GM21381 (cell line): ENCODE data around the gene GNB2.
A peak's percentile ranks its signal among the peaks of the same experiment; 100 is the strongest.

Source experiments
- ATAC-seq: cut with Tn5 transposase; IDR thresholded peaks from one replicate; pipeline ENCODE4 v1.9.1; 2021; ENCODE audit warnings: mild to moderate bottlenecking, moderate library complexity; ENCODE audit not compliant: unreplicated experiment

The GNB2 gene

GRCh38 chr7:100673302-100673941 is at the start of gene GNB2:
GNB2 (plus strand) TSS chr7:100673740; CDS start chr7:100676266, 2,526 bp downstream.
- peak; percentile 55 for ATAC-seq

GRCh38 chr7:100623951-100624824 is 49.4 kb upstream of the GNB2 start:
- ATAC-seq, result no peak

DNA sequence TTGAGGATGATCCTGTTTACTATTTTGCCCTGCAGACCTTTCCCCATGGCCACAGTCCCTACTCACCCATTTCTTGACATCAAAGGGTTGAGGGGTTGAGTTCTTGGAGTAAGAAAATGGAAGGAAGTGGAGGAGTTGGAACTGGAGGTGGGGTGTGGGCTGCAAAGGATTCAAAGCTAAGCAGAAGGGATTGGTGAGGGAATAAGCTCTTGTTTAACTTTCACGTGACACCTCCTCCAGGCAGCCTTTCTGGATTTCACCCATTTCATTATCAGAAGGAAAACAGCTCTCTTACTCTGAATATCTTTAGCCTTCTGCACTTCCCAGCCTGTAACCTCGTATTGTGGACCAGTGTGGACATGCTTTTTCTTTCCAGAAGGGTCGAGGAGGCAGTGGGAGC is 47.5 kb upstream of the GNB2 start:
- ATAC-seq, result no peak

- peak; percentile 87 for ATAC-seq
Observed at GRCh38 chr7:100626530-100627237, 46.9 kb upstream of the GNB2 start.

DNA sequence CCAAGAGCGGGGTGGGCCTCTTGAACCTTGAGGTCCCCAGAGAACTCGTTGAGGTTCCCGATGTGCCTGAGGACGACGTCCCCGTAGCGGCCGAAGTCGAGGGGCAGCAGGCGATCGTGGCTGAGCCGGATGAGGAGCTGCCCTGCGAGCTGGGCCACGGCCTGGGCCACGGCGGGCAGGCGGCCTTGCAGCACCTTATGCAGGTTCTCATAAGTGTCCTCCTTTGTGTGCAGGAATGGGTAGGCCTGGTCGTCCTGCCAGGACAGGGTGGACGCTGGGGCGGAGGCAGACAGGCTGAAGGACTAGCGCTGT is 46.3 kb upstream of the GNB2 start:
- ATAC-seq, result no peak

DNA sequence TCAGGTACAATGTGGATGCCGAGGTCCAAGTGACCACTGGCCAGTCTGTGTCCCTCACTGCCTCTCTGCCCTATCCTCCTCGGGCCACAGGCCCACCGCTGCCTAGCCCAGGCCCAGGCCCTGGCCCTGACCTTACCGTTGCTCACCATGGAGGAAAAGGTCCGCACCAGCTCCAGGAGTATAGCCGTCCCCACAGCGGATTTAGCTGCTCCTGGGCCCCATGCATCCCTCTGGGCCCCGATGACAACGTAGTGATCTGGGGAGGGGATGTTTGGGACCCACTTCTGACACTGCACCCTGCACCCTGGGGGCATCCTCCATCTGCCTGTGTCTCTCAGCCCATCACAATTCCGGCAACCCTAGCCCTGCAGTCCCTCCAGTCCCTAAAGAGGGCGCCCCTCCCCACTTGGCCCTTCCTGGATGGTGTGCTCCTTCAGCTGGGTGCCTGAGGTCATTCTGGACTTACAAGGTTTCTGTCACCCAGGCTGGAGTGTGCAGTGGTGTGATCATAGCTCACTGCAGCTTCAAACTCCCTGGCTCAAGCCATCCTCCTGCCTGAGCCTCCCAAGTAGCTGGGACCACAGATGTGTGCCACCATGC is 44.3 kb upstream of the GNB2 start:
- no peak for ATAC-seq

DNA sequence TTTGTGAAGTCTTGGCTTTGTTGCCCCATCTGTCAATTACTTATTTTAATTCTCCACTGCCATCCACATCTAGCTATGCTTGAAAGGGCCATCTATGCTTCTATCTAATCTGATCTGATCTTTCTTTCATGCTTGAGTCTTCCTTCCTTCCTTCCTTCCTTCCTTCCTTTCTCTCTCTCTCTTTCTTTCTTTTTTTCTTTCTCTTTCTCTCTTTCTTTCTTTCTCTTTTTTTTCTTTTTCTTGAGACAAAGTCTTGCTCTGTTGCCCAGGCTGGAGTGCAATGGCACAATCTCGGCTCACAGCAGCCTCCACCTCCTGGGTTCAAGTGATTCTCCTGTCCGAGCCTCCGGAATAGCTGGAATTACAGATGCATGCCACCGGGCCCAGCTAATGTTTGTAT is 43.5 kb upstream of the GNB2 start:
- ATAC-seq, result no peak

DNA sequence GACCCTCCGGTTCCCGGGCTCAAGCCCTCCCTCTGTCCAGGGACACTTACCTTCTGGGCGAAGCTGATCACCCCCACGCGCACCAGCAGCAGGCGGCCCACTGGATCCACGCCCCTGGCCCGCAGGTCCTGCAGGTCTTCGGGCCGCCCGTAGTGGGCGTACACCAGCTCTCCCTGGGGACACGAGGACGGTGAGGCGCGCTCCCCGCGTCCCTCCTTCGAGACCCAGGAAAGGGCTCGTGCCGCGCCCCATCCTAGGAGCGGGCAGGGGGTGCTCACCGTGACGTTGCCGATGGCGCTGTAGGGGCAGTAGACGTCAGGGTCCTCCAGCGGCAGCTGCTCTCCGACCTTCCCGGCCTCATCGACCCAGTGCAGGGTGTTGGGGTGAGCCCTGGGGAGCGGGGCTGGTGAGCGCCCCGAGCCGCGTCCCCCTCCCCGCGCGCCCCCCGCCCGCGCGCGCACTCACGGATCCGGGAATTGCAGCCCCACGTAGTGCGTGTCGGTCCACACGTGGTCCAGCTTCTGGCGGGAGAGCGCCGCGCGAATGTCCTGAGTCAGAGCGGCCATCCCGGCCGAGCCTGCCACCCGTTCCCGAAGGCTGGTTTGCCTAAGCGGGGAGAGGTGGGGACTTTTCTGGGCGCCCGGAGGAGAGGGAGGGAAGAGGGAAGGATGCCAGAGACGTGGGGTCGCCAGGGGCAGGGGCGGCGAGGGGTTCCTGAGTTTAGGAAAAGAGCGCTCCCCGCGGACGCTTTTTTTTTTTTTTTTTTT is 40.4 kb upstream of the GNB2 start:
- ATAC-seq, result peak; percentile 58

DNA sequence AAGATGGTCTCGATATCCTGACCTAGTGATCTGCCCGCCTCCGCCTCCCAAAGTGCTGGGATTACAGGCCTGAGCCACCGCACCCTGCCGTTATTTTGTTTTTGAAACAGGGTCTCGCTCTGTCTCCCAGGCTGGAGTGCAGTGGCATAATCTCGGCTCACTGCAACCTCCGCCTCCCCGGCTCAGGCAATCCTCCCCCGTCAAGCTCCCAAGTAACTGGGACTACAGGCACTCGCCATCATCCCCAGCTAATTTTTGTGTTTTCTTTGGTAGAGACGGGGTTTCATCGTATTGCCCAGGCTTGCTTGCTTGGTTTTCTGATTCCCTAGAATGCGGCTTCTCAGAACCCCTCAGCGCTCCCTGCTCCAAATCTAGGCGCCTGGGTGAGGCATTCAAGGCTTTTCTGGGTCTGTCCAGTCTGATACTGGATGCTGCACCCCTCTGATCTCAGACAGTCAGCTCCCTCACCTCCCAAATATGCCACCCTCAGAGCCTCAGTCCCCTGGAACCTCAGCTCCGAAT is 33.5 kb upstream of the GNB2 start:
- no peak for ATAC-seq

- ATAC-seq, result no peak
Observed at GRCh38 chr7:100640517-100641440, 32.8 kb upstream of the GNB2 start.

DNA sequence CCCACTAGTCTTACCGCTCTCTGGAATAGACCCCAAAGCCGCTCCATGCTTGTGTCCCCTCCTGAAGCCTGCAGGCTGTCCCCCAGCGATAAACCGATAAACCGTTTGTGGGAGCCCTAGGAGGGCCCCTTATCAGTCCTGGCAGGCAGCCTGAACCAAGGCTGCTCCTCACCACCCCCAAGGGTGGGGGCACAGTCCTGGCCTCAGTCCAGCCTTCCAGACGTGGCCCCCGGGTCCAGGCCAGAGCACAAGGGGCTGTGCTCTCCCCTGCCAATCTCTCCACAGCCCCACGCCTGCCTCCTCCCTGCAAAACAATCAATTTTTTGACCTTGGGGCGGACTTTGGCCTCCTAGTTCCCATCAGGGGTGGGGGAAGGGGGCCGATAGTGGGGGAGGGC is 32.1 kb upstream of the GNB2 start, which contains the start of gene TFR2:
TFR2 (minus strand) TSS at position 90 of the 397 bp plus-strand sequence; CDS start at position 47, 43 bp downstream.
- ATAC-seq, result no peak

- no peak for ATAC-seq
Observed at GRCh38 chr7:100641860-100642533, 31.5 kb upstream of the GNB2 start.

GRCh38 chr7:100642534-100642907 is 31.0 kb upstream of the GNB2 start:
- no peak for ATAC-seq

- ATAC-seq, result no peak
Observed at GRCh38 chr7:100649826-100650565, 23.5 kb upstream of the GNB2 start.

GRCh38 chr7:100654908-100655831 is 18.4 kb upstream of the GNB2 start:
- ATAC-seq, result no peak

DNA sequence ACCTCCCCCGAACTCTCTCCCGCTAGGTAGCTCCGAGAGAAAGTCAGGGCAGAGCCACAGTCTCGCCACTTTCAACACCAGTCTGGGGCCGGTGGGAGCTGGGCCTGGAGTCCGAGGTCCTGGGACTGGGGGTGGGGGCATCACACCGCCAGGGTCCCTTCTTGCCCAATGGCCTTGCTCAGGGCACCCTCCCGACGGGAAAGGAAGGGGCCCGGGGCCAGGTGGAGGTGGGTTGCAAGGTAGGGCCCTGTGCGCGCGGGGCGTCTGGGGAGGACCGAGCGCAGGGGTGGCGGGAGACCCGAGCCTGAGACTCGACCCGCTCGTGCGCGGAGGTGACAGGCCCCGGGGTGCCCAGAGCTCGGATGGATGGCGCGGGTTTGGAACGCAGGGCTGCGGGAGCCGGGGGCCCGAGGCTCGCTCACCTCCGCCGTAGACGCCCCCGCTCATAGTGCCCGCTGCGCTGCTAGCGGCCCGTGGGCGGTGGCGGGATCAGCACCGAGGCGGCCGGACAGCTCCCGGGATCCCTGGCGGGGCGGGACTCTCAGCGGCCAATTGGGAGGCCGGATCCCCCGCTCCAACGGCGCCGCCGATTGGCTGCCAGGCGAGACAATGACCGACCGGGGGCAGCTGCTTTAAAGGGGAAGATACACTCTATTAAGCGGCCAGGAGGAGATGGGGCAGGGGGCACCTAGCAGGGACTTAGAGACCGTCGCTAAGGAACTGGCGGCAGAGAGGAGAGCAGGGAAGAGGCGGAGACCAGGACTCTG is 17.4 kb upstream of the GNB2 start, which contains the start of gene ACTL6B:
ACTL6B (minus strand) TSS at position 541 of the 767 bp plus-strand sequence; CDS start at position 447, 94 bp downstream.
- ATAC-seq, result no peak
